Activated effector memory CD4-positive, alpha-beta T cell treated with anti-CD3 and anti-CD28 coated beads, Interleukin-2, amount 50 U/mL, for 16 hours (primary cell): ENCODE measurements around the gene CHST15.
"Not testable (repeated sequence)": the region's sequence is repeated elsewhere in the genome, so short reads cannot be mapped to it uniquely, and the experiment has no call there.

ENCODE experiments used
- DNase-seq: peaks from one replicate; pipeline ENCODE4 v3.0.0-alpha.2; 2020

CHST15 gene

DNA sequence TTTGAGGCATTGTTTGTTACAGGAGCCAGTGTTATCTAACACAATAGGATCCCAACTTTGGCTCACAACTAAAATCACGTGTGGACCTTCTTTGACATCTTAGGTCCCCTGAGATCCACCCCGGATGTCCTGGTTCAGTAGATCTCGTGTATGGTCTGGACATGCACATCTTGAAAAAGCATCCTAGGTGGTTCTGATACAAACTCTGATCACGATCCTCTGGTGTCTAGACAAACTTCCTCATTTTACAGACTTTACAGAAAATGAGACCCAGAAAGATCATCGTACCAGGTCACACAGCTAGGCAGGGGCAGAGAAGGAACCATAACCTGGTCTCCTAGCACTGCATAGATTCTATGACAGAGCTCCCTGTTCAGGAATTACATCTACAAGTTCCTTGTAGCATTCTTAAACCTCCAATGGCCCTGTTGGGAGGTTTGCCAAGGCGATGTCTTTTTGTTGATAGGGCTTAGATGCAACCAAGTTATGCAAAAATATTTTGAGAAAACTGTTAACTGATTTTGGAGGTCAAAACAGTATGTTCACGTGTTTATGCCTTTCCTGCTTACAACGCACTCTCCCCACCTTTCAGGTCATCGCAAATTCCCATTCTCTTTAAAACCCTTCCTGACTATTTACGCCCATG lies 30.8 kb upstream of the CHST15 start:
- DNase-seq: no peak

DNA sequence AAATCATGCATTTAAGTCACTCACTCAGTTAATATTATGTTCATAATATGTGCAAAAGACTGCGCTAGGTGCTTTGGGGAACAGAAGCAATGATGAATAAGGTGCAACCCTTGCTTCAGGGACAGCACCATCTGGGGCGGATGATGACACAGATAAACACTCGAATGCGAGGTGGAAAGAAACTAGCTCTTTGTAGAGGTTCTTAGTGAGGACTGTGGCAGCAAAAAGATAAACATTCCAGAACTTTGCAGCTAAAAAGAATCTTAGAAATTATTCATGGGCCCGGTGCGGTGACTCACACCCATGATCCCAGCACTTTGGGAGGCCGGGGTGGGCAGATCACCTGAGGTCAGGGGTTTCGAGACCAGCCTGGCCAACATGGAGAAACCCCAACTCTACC lies 29.8 kb upstream of the CHST15 start:
- DNase-seq: no peak

DNA sequence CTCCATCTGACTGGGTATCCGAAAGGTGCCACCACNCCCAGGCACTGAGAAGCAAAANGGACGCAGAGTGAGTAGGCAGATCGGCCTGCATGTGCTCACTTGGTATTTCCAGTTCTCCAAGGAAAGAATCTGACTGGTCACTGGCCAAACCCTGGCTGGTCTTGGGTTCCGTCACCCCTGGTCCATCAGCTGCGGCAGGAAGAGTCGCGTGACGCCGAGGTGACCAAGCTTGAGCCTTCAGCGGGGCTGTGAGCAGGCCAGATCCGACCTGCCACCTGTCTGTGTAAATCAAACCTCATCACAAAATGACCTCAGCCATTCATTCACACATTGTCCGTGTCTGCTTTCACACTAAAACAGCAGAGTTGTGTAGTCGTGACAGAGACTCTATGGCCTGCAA lies 28.8 kb upstream of the CHST15 start:
- no peak for DNase-seq

DNA sequence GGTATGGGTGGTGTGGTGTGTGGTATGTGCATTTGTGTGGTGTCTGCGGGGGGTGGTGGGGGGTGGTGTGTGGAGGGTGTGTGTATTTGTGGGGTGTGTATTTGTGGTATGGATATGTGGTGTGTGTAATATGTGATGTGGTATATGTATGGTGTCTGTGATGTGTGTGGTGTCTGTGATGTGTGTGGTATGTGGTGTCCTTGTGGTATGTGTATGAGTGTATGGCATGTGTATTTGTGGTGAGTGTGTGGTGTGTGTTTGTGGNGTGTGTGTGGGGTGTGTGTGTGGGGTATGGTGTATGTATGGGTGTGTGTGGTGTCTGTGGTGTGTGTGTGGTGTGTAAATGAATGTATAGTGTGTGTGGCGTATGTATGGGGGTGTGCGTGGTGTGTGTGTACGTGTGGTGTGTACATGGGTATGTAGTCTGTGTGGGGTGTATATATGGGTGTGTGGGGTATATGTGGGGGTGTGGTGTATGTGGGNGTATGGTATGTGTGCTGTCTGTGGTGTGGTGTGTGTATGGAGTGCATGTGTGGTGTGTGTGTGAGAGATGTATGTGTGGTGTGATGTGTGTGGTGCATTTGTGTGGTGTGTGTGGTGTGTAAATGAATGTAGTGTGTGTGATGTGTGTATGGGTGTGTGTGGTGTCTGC lies 27.1 kb upstream of the CHST15 start:
- DNase-seq: no peak

DNA sequence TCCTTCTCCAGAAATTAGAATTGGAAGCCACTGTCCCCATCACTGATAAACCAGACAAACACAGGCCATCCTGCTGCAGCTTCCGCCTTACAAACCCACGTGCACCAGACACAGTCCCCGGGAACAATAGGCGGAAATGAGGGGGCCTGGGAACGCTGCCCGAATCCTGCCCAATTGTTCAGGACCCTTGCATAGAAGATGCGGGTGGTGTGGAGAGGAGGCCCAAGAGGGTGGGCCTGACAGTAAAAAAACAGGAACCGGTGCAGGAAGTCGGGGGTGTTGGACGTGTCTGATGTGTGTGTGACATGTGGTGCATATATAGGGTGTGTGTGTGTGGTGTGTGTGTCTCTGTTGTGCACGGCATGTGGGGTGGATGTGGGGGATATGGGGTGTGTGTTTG lies 26.5 kb upstream of the CHST15 start:
- no peak for DNase-seq

DNA sequence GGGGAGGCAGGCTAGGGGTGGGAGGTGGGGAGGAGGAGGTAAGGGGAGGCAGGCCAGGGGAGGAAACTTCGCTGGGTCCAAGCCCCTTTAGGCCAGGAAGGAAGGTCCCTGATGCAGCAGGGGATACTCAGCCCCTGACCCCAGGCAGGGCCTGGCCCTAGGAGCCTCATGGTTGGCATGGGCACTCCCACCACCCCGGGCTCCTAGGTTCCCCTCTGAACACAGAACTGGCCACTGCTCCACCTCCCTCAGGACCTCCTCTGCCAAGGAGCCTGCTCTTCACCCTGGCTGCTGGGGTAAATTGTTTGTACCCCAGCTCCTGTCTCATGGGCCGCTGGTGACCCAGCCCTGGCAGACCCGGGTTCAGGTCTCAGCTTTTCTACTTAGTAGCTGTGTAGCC lies 25.8 kb upstream of the CHST15 start:
- DNase-seq: no peak

DNA sequence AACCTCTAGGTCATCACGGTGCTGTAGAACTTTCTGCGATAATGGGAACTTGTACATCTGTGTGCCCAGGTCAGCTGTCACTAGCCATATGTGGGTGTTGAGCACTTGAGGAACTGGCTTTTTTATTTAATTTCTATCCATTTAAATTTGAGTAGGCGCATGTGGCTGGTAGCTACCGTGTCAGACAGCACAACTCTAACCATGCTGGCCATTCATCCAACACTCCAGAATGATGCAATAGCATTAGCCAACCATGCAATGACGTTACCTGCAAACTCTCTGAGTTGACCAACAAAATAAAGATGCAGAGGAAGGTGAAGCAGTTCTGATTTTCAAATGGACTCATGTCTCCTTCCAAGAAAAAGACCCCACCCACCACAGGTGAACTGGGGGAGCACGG lies 24.4 kb upstream of the CHST15 start:
- DNase-seq: no peak

DNA sequence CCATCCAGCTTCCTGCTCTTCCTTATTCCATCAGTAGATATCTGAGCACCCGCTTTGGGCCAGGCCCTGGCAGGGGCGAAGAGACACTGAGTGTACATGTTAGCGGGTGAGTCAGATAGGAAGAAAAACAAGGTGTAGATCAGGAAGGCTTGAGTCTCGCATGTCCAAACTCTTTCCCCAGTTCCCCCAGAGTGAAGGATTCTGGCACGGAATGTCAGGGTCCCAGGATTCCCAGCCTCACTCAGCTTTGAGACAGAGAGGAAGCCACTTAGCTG lies 24.1 kb upstream of the CHST15 start:
- no peak for DNase-seq

DNA sequence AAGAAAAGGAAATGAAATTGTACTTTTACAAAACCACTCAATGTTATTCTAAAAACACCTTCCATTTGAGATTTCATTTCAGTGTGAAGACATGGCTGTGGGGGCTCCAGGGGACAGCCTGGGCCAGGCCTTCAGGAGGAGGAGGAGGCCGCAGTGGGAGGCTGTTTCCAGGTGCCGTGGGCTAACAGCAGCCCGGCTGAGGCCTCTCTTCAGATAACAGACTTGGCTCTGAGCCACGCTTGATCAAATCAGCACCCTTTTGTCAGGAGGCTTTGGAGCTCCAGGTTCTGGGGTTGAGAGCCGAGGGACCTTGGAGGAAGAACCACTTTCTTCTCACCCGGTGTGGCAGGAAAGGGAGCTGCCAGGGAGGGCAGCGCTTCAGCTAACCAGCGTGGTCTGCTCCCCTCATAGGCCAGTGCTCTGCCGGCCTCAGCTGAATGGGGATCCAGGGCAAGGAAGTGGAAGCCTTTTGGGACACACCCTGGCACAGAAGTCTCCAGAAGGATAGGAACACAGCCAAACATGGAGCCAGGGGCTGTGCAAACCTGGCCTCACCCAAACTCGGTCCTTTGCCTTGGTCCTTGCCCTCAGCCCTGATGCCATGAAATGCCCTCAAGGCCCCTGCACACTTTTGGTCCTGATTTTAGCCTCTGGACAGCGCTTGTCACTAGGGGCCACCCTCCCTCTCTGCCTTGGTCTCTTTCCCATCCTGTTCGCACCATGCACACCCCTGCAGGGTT lies 23.5 kb upstream of the CHST15 start:
- no peak for DNase-seq

DNA sequence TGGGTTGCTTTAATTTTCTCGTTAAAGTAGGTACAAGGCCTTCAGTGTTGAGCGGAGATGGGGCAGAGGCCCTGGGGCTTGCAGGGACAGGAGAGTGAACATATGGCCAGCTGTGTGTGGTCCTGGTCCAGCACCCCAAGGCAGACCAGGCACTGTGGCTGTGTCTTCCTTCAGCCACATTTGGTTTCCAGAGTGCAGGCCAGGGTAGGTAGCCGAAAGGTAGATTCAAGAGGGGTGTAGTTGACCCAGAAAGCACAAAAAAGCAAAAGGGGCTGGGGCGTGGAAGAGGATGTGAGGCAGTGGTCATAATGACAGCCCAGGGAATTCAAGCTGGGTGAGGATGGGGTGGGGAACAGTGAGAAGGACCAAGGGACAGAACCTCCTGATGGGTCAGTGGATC lies 21.3 kb upstream of the CHST15 start:
- DNase-seq: no peak

DNA sequence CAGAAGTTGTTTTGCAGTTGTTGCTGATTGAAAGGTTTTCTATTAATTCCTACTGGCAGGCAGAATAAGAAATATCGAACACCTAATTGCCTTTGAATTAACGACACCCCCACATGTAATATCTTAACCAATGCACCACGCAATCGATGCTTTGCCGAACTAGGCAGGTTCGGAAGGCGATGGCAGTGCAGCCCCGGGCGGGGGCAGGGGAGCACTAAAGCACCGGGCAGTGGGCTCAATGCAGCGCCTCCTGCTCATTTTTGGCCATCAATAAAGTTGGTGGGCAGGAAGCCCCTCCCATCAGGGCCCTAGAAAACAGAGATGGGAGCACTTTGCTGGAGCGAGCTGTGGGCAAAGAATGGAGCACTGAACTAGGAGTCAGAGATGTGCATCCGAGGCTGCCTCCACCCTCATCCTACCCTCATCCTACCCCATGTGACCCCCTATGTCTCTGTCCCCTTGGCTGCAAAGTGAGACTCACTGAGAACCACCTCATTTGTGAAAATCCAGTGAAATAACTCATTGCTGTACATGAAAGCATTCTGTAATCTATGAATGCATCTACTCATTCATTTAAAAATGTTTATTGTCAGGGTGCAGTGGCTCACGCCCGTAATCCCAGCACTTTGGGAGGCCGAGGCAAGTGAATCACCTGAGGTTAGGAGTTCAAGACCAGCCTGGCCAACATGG lies 19.6 kb upstream of the CHST15 start:
- DNase-seq: no peak

DNA sequence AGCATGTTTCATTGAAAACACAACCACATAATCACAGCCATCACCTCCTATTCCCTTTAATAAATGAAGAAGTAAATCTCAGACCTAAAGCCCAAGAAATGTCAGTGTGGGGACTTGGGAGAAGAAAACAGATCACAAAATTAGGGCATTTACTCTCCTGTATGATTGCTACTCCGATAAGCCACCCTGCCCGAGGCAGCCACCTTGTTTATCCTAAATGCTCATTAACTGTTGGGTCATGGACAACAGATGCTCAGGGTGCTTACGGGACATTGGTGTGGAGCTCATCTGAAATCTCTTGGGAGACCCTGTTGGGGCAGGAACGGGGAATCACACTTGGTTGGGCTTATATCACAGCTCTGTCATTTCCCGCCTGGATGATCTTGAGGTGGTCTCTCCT lies 17.5 kb upstream of the CHST15 start:
- DNase-seq: no peak

DNA sequence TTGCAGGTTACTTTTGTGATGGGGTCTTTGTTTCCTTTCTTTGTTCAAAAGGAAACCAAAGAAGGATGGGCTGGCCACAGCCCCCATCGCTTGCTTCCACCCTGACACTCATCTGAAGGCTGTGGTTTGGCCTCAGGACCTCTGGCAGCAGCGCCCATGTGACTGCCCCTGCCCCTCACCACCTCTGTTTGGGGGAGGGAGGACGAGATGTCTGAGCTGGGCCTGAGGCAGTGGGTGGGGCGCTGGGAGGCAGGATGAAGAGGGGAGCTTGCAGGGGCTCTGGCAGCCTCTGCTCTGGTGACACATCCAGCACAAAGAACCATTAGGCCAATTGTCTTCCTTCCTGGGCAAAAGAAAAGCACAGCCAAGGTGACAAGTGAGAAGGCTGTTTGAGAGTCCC lies 15.9 kb upstream of the CHST15 start:
- DNase-seq: no peak

DNA sequence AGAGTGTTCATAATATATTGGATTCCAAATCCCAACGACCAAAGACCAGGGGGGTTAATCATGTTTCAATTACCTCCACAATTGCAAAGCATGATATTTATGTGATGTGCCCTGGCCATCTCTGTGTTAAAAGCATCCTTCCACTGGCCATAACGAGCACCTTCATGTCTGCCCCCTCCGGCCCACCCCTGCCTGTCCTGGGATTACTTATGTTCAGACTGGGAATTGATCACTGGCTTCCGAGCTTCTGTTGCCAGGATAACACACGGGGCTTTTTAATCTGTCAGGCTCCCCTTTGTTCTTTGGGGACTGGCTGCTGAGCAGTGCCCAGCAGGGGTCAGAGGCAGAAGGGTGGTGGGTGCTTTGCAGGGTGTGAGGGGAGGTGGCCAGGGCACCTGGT lies 13.7 kb upstream of the CHST15 start:
- DNase-seq: no peak

DNA sequence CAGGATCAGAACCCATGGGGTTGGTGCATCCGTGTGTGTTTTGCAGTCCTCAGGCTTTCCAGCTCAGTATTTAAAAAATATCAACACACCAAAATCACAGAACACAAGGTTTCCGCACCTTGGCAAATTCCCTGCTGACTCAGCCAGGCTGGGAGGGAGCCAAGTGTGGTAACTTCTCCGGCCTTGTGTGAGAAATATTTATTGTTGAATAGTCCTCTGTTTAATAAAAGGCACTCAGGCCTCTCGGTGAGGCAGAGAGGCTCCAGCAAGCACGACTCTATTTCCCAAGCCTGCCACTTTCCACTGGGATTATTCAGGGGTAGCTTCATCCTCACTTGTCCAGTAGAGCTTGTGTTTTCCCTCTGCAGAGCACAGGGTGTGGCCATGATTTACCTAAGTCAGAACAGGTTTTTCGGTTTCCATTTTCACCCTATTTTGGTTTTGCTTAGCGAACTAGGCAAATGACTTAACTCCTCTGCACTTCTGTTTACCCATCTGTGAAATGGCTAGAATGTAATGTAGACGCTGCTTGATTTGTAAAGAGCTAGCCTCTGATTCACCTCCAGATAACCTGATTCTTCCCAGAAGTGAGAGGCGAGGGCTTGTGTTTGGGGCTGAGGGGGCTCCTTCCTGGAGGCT lies 13.0 kb upstream of the CHST15 start:
- no peak for DNase-seq

DNA sequence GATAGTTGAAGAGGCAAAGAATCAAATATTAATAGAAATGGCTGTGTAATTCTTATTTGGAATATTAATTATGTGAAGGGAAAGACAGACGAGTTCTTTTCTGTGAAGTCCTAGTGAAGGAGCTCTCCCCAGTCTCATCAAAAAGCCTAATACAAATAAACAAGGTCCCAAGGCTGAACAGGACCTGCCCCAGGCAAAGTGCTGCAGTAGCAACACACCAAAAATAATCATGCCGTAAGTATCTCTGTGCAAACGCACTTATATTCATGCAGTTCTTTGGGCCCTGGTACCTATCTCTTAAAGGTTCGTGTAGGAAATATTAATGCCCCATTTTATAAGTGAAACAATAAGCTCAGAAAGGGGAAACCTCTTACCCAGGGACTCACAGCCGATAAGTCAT lies 12.2 kb upstream of the CHST15 start:
- no peak for DNase-seq

DNA sequence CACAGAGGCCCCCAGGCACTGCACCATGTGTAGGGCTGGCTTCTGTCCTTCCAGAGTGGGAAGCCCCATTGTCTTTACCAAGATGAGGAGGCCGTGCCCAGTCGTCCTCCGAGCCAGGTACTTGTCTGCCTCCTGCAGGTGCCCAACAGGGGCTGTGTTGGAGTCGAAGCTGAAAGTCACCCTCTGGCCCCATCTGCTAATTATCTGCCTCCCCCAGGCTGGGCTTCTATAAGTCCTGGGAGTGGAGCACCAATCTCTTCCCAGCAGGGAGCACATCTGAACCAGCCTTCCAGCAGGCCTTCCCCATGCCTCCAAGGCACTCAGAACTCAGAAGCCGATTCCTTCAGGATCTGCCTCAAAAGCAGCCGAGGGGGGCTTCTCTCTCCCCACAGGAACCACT lies 11.6 kb upstream of the CHST15 start:
- no peak for DNase-seq

DNA sequence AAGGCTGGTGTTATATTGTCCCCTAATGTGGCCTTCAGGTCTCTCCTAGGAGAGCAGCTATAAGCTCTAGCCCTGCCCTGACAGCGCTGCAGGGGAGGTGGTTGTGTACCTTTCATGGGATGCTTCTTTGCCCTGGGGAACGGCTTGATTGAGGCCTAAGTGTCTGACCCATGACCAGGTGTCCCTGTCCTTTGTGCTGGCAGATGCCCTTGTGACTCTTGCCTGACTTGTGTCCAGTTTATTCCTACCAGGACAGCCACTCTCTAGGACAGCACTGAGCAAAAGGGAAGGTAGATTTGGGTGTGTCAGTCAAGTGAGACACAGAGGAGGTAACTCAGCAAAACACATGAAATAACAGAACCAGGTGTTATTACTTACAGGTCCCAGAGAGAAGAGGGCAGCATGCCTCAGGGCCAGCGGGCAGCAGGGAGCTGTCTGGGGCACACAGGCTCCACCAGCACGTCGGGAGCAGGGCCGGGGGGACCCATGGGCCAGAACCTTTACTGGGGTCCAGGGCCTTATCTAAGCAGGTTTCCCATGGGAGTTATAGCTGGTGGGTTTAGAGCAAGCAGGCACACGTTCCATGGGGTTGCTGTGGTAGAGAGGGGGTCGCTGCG lies 10.7 kb upstream of the CHST15 start:
- DNase-seq: no peak

DNA sequence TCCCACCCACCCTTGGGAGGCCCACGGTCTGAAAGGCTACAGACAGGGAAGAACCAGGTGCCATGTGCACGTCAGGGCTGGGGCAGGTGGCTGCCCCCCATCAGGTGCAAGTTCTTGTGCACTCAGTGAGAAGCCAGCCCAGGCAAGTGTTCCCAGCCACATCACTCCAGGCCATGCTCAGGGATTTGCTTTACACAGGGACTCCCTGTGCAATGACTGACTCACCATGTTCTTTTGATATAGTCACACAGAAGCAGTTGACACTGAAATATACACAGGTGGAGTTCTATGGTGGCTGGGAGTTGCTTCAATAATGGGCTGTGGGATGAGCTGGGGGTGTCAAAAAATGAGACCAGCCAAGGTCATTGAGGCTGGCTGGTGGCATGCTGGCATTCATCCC lies 8.0 kb upstream of the CHST15 start:
- DNase-seq: no peak

DNA sequence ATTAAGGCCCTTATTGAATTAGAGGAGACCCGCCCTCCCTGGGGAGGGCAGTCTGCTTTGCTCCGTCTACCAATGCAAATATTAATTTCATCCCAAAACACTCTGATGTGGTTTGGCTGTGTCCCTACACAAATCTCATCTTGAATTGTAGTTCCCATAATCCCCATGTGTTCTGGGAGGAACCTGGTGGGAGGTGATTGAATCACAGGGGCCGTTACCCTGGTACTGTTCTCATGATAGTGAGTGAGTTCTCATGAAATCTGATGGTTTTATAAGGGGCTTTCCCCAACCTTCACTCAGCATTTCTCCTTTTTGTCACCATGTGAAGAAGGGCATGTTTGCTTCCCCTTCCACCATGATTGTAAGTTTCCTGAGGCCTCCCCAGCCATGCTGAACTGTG lies 7.3 kb upstream of the CHST15 start:
- not testable (repeated sequence) for DNase-seq

DNA sequence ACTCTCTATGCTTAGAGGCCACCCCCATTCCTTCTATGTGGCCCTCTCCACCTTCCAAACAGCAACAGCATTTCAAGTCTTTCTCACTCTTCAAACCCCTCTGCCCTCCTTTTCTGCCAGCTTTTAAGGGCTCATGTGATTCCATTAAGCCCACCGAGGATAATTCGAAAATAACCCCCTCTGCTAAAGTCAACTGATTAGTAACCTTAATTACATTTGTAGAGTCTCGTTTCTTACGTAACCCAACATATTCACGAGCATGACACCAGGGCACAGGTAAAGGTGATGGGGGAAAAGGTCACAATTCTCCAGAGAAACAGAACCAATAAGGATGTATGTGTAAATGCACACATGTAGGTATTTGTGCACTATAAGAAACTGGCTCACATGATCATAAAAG lies 6.7 kb upstream of the CHST15 start:
- DNase-seq: no peak

DNA sequence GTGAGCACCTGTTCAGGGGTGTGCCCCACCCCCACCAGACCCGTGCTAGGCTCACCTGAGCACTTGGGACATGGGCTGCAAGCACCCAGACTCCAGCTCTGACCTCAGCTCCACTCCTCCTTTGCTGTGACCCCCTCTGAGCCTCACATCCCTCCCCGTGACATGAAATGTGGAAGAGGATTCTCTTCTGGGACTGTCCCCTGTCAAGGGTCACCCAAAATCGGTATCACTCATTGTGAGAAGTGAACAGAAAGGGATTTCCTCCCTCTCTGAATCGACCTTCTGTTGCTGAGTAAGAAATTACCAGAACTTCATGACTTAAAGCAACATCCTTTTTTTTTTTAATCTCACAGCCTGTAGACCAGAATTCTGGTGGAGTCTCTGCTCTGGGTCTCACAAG lies 6.2 kb upstream of the CHST15 start:
- no peak for DNase-seq

DNA sequence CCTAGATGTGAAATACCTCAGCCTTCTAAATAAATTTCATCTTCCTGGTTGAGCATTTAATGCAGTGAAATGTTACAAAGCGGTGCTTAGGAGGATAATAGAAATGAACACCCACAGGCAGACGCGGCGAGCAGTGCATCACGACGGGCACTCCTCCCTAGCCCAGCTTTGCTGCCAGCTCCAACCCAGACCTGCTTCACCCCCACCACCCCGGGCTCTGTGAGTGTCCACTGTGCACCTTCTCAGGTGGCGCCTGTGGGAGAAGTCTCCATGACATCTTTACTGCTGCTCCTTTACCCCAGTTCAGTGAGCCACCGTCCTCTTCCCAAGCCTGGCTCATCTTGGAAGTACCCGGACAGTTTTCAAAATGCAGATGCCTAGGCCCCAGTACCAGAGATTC lies 5.2 kb upstream of the CHST15 start:
- no peak for DNase-seq
